Upper lobe of left lung (tissue), 4 donors: Measurements from ENCODE around the gene IL4R.

ENCODE experiments used
- CTCF ChIP-seq, 6 experiments: fragments of 450-650 bp in 4 of 6; fragments of 200-600 bp in 2 of 6; sonication (generic) in 2 of 6; IDR thresholded peaks; one replicate each; pipeline ENCODE4 v1.5.1; 2016 to 2019; ENCODE audit warnings: antibody characterized with exemption in 6 of 6
- EP300 ChIP-seq, 4 donors: sonication (generic); formaldehyde crosslinking; IDR thresholded peaks; one replicate each; pipeline ENCODE4 v1.5.1; 2017; ENCODE audit warnings: antibody characterized with exemption in 4 of 4, control low read depth in 2 of 4
- POLR2A ChIP-seq, 4 donors: fragments of 450-650 bp; IDR thresholded peaks; one replicate each; pipeline ENCODE4 v1.5.1; 2016 to 2017; ENCODE audit warnings: antibody characterized with exemption in 4 of 4, mild to moderate bottlenecking in 2 of 4
- POLR2AphosphoS5 ChIP-seq, 2 donors: sonication (generic); formaldehyde crosslinking; IDR thresholded peaks; one replicate each; pipeline ENCODE4 v1.5.1; 2017; ENCODE audit warnings: antibody characterized with exemption in 2 of 2

DNA sequence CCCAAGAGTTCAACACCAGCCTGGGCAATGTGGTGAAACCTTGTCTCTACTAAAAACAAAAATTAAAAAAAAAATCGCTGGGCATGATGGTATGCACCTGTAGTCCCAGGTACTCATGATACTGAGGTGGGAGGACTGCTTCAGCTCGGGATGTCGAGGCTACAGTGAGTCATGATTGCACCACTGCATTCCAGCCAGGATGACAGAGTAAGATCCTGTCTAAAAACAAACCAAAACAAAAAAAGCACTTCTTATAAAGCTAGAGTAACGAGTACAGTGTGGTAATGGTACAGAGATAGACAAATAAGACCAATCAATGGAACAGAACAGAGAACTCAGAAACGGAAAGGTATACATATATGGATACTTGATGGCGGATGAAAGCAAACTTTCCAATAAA lies 49.6 kb upstream of the IL4R start:
- no peak for TF ChIP-seq CTCF (IDR thresholded peaks at IDR 0.05)
- TF ChIP-seq POLR2AphosphoS5 (IDR thresholded peaks at IDR 0.05) = no peak
- TF ChIP-seq POLR2A (IDR thresholded peaks at IDR 0.05) = no peak
- TF ChIP-seq EP300 (IDR thresholded peaks at IDR 0.05) = no peak
